Stimulated activated CD8-positive, alpha-beta memory T cell treated with anti-CD3 and anti-CD28 coated beads, Interleukin-7, amount 100 ng/mL, for 4 hours (primary cell): ENCODE data around the gene LRRFIP1.

Source experiments
- DNase-seq, 2 donors: peaks; one replicate each; pipeline ENCODE4 v3.0.0-alpha.2; 2020; ENCODE audit warnings: low read depth in 2 of 2

The LRRFIP1 gene

GRCh38 chr2:237724811-237725478, 97.6 kb downstream of the LRRFIP1 start:
- no peak for DNase-seq

GRCh38 chr2:237725661-237726060, 98.3 kb downstream of the LRRFIP1 start:
- DNase-seq, result no peak

- DNase-seq, result no peak
Measured at GRCh38 chr2:237726401-237726830, 99.0 kb downstream of the LRRFIP1 start.

- DNase-seq, result no peak
Measured at GRCh38 chr2:237727363-237727762, 100.0 kb downstream of the LRRFIP1 start.

- no peak for DNase-seq
Measured at GRCh38 chr2:237729681-237730475, 102.5 kb downstream of the LRRFIP1 start.

- peak; percentile 25 to 27 for DNase-seq
Measured at GRCh38 chr2:237731663-237732062, 104.3 kb downstream of the LRRFIP1 start.

GRCh38 chr2:237732070-237732469, 104.7 kb downstream of the LRRFIP1 start:
- no peak for DNase-seq

- DNase-seq, result no peak
Measured at GRCh38 chr2:237732790-237733381, 105.5 kb downstream of the LRRFIP1 start.

- no peak for DNase-seq
Measured at GRCh38 chr2:237733677-237734300, 106.4 kb downstream of the LRRFIP1 start.

- DNase-seq, result no peak
Measured at GRCh38 chr2:237734905-237735623, 107.7 kb downstream of the LRRFIP1 start.

- DNase-seq, result no peak
Measured at GRCh38 chr2:237735798-237736197, 108.4 kb downstream of the LRRFIP1 start.

GRCh38 chr2:237736783-237737182, 109.4 kb downstream of the LRRFIP1 start:
- DNase-seq, result no peak

GRCh38 chr2:237737196-237737865, 109.9 kb downstream of the LRRFIP1 start:
- no peak for DNase-seq

GRCh38 chr2:237738255-237738654, 110.9 kb downstream of the LRRFIP1 start:
- DNase-seq, result no peak

GRCh38 chr2:237739101-237739500, 111.7 kb downstream of the LRRFIP1 start:
- no peak for DNase-seq

- no peak for DNase-seq
Measured at GRCh38 chr2:237742191-237742590, 114.8 kb downstream of the LRRFIP1 start.

GRCh38 chr2:237742614-237743013, 115.2 kb downstream of the LRRFIP1 start:
- no peak for DNase-seq

- no peak for DNase-seq
Measured at GRCh38 chr2:237743024-237743423, 115.6 kb downstream of the LRRFIP1 start.

- no peak for DNase-seq
Measured at GRCh38 chr2:237743561-237744269, 116.3 kb downstream of the LRRFIP1 start.

- DNase-seq, result no peak
Measured at GRCh38 chr2:237744270-237744612, 116.9 kb downstream of the LRRFIP1 start.
